Ishikawa (cell line): Measurements from ENCODE around the gene RPS6KA2.

Experiments
- CEBPB ChIP-seq: IDR thresholded peaks from 2 replicates; pipeline ENCODE4 v1.6.1; 2012
- CREB1 ChIP-seq: IDR thresholded peaks from 2 replicates; pipeline ENCODE4 v1.6.1; 2012; ENCODE audit warnings: low read depth
- EGR1 ChIP-seq: IDR thresholded peaks from 2 replicates; pipeline ENCODE4 v1.6.1; 2012
- EP300 ChIP-seq: IDR thresholded peaks from 2 replicates; pipeline ENCODE4 v1.6.1; 2012; ENCODE audit warnings: borderline replicate concordance
- FOXM1 ChIP-seq: IDR thresholded peaks from 2 replicates; pipeline ENCODE4 v1.6.1; 2012; ENCODE audit warnings: low read depth, borderline replicate concordance
- NFIC ChIP-seq: IDR thresholded peaks from 2 replicates; pipeline ENCODE4 v1.6.1; 2012
- RAD21 ChIP-seq: IDR thresholded peaks from 2 replicates; pipeline ENCODE4 v1.6.1; 2012; ENCODE audit warnings: low read depth
- TAF1 ChIP-seq: IDR thresholded peaks from 2 replicates; pipeline ENCODE4 v1.6.1; 2012; ENCODE audit warnings: low read depth, mild to moderate bottlenecking
- TCF12 ChIP-seq: IDR thresholded peaks from 2 replicates; pipeline ENCODE4 v1.6.1; 2012; ENCODE audit warnings: low read depth
- TEAD4 ChIP-seq: IDR thresholded peaks from 2 replicates; pipeline ENCODE4 v1.6.1; 2012
- YY1 ChIP-seq: IDR thresholded peaks from 2 replicates; pipeline ENCODE4 v1.6.1; 2012; ENCODE audit warnings: low read depth
- ZBTB7A ChIP-seq: IDR thresholded peaks from 2 replicates; pipeline ENCODE4 v1.6.1; 2012; ENCODE audit warnings: low read depth
- TF ChIP-seq, protein P1 (sequence below): IDR thresholded peaks from 2 replicates; pipeline ENCODE4 v1.6.1; 2012
- TF ChIP-seq, protein P2 (sequence below): IDR thresholded peaks from 2 replicates; pipeline ENCODE4 v1.6.1; 2012
- TF ChIP-seq, protein P3 (sequence below): IDR thresholded peaks from 2 replicates; pipeline ENCODE4 v1.6.1; 2012; ENCODE audit warnings: low read depth, mild to moderate bottlenecking

Gene RPS6KA2

DNA sequence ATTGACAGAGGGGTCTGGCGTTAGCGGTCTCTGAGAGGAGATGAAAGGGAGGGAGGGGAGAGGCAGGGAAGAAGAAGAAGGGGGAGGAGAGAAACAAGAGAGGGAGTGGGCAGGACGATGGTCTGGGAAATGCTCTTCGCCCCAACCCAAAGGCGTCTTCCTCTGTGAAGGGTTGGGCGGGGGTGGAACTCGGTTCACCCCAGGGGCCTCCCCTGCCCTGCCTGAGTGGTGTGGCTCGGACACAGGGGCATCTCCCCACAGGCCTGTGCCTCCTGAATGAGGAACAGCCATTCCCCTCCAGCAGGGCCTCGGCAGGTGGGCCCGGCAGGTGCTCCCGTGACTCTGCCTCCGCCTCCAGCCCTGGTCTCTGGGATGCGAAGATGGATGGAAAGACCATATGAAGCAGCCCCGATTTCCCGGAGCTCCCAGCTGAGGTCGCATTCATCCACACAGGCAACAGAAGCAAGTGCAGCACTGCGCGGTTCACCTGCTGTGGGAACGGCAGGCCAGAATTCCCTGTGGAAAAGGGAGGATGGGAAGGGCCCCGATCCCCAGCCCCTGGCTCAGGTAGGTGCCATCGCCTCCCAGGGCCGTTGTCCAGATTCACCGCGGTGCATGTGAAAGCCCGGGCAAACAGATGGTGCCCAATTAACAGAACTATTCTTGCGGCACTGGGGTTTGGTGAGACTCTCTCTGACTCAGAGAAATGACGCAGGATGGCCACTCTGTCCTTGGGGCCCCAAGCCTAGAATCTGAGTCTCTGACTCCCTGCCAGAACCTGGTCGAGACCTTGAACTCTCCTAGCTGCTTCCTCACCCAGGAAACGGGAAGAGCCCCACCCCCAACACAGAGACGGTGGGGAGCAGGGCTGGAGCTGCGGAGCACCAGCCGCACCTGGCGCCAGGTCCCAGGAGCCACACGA is 29.4 kb upstream of the RPS6KA2 start:
- TF ChIP-seq ZBTB7A = no peak
- TF ChIP-seq YY1 = no peak
- TF ChIP-seq RAD21 = no peak
- TF ChIP-seq TEAD4 = no peak
- no peak for TF ChIP-seq EP300
- TF ChIP-seq NFIC = no peak

DNA sequence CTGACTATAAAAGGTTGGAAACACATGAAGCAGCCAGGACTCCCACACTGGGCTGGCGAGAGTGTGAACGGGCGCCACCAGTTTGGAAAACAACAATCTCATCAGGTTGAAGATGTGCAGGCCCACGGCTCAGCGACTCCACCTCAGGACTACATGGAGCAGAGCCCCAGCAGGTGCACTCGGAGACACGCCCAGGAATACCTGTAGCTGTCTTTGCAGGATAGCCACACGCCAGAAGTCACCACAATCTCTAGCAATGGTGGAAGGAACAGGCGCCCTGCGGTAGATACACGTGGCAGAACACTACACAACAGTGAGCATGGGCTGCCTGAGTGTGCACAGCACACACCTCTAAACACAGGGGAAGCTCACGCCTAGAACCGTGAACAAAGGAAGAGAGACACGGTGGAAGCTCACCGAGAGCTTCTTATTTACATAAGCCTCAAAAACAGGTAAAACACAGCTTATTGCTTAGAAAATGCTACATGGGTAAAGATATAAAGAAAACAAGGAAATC is 28.7 kb upstream of the RPS6KA2 start:
- TF ChIP-seq CEBPB = no peak
- no peak for TF ChIP-seq RAD21
- no peak for TF ChIP-seq EGR1
- no peak for TF ChIP-seq TAF1
- no peak for TF ChIP-seq TCF12
- TF ChIP-seq NFIC = no peak
- TF ChIP-seq CREB1 = no peak
- TF ChIP-seq, protein P1, sequence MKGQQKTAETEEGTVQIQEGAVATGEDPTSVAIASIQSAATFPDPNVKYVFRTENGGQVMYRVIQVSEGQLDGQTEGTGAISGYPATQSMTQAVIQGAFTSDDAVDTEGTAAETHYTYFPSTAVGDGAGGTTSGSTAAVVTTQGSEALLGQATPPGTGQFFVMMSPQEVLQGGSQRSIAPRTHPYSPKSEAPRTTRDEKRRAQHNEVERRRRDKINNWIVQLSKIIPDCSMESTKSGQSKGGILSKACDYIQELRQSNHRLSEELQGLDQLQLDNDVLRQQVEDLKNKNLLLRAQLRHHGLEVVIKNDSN = no peak
- TF ChIP-seq FOXM1 = no peak
- TF ChIP-seq, protein P2, sequence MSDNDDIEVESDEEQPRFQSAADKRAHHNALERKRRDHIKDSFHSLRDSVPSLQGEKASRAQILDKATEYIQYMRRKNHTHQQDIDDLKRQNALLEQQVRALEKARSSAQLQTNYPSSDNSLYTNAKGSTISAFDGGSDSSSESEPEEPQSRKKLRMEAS = no peak
- no peak for TF ChIP-seq ZBTB7A
- no peak for TF ChIP-seq EP300
- TF ChIP-seq, protein P3, sequence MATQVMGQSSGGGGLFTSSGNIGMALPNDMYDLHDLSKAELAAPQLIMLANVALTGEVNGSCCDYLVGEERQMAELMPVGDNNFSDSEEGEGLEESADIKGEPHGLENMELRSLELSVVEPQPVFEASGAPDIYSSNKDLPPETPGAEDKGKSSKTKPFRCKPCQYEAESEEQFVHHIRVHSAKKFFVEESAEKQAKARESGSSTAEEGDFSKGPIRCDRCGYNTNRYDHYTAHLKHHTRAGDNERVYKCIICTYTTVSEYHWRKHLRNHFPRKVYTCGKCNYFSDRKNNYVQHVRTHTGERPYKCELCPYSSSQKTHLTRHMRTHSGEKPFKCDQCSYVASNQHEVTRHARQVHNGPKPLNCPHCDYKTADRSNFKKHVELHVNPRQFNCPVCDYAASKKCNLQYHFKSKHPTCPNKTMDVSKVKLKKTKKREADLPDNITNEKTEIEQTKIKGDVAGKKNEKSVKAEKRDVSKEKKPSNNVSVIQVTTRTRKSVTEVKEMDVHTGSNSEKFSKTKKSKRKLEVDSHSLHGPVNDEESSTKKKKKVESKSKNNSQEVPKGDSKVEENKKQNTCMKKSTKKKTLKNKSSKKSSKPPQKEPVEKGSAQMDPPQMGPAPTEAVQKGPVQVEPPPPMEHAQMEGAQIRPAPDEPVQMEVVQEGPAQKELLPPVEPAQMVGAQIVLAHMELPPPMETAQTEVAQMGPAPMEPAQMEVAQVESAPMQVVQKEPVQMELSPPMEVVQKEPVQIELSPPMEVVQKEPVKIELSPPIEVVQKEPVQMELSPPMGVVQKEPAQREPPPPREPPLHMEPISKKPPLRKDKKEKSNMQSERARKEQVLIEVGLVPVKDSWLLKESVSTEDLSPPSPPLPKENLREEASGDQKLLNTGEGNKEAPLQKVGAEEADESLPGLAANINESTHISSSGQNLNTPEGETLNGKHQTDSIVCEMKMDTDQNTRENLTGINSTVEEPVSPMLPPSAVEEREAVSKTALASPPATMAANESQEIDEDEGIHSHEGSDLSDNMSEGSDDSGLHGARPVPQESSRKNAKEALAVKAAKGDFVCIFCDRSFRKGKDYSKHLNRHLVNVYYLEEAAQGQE = no peak
- TF ChIP-seq TEAD4 = no peak
- TF ChIP-seq YY1 = no peak

DNA sequence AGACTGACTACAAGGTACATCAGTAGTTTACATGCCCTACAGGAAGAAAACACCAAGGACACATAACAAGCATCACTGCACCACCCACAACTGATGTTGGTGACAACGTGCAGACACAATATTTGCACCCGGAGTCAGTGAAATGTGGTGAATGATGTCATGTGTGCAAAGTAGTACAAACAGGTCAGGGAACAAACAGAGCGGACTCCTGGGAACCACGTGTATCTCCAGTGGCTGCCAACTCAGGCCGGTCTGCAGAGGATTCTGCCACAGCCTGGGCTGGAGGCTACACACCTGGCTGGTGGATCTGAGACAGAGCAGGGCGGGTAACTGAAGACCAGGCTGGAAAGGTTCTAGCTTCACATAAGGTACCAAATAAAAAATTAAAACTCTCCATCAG is 28.2 kb upstream of the RPS6KA2 start:
- TF ChIP-seq, protein P3 = no peak
- no peak for TF ChIP-seq TAF1
- no peak for TF ChIP-seq EGR1
- no peak for TF ChIP-seq YY1
- TF ChIP-seq CREB1 = no peak
- TF ChIP-seq CEBPB = no peak
- no peak for TF ChIP-seq RAD21
- no peak for TF ChIP-seq EP300
- TF ChIP-seq NFIC = no peak
- no peak for TF ChIP-seq ZBTB7A
- no peak for TF ChIP-seq TEAD4
- TF ChIP-seq, protein P2 = no peak
- TF ChIP-seq, protein P1 = no peak
- TF ChIP-seq TCF12 = no peak

DNA sequence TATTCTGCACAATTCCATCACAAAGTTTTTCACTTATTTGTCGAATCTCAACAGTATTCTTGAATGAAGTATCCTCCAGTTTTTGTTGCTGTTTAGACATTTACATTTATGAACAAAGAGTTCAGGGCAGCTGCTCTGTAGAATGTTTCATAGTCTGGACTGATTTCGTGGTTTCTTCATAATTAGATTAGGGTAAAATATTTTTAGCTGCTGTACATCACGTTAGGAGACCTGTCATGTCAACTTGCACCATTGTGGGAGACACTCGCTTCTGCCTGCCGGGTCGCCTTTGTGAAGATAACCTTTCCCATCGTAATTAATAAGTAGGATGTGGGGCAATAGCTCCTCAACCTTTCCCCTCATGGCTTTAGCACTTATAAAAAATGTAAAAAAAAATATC is 27.5 kb upstream of the RPS6KA2 start:
- TF ChIP-seq TCF12 (no peak), TEAD4 (no peak), ZBTB7A (no peak), YY1 (no peak), CREB1 (no peak), NFIC (no peak), TAF1 (no peak), EGR1 (no peak), CEBPB (no peak), FOXM1 (no peak), EP300 (no peak)
- TF ChIP-seq, protein P2 = no peak
- TF ChIP-seq, protein P3 = no peak
- TF ChIP-seq, protein P1 = no peak
